Fibroblast of skin of left biceps (primary cell): ENCODE measurements around the gene ARID3B.

Experiments used
- DNase-seq, 2 experiments: peaks; one replicate each; pipeline ENCODE4 v3.0.0-alpha.2; 2013; ENCODE audit warnings: low read depth in 2 of 2

The ARID3B gene

GRCh38 chr15:74604983-74605794, 64.2 kb downstream of the ARID3B start:
- DNase-seq, result no peak

DNA sequence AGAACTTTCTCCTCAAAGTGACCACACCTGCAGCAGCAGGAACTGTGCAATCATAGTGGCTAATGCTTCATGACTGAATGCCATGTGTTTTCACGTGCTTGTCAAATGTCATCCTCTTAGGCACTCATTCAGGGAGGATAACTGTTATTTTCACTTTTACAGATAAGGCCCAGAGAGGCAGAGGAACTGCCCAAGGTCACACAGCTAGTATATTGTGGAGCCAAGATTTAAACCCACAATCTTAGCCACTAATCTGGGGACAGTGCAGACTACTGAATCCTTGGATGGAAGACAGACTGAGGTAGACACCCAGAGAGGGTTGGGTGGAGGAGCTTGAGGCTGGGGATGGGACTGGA, 64.8 kb downstream of the ARID3B start:
- no peak for DNase-seq

- DNase-seq, result no peak
These were observed 67.8 kb downstream of the ARID3B start for GRCh38 chr15:74608786-74609185.

GRCh38 chr15:74609938-74610301, 68.9 kb downstream of the ARID3B start:
- DNase-seq, result no peak

- DNase-seq, result no peak
These were observed 69.4 kb downstream of the ARID3B start for GRCh38 chr15:74610302-74610951.

GRCh38 chr15:74611341-74611740, 70.3 kb downstream of the ARID3B start:
- DNase-seq, result no peak

DNA sequence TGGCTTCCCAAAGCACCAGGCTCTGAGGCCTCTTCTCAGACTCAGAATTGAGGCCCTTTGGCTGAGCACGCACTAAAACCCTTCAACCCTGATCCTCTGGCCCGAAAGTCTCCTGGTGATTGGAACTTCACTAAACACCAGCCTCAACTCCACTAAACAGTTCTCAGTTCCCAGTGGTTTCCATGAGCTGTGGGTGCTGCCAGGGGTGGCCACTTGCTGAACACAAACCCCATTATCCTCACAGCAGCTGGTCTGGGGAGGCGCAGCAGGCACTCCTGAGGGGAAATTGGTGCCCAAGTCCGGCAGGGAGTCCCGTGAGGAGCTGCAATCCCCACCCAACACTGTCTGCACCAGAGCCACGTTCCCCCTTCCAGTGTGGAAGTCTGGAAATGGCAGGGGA, 70.8 kb downstream of the ARID3B start:
- no peak for DNase-seq

DNA sequence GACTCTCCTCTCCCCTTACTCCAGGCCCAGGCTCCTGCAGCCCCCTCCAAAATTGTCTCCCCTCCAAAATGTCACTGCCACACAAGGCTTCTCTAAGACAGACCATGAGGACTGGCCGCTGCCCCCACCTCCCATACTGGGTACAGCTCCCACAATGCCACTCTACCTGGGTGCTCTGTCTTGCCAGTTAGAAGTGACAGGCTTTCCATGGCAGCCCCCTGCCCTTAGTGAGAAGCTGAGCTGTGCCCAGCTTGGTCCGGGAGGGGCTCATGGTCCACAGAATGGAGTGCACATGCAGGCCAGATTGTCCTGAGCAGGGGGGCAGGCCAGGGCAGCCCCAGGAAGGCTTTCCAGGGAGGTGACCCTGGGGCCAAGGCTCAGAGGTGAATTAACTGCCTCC, 71.7 kb downstream of the ARID3B start:
- DNase-seq, result no peak

- DNase-seq, result no peak
These were observed 72.3 kb downstream of the ARID3B start for GRCh38 chr15:74613089-74613952.

DNA sequence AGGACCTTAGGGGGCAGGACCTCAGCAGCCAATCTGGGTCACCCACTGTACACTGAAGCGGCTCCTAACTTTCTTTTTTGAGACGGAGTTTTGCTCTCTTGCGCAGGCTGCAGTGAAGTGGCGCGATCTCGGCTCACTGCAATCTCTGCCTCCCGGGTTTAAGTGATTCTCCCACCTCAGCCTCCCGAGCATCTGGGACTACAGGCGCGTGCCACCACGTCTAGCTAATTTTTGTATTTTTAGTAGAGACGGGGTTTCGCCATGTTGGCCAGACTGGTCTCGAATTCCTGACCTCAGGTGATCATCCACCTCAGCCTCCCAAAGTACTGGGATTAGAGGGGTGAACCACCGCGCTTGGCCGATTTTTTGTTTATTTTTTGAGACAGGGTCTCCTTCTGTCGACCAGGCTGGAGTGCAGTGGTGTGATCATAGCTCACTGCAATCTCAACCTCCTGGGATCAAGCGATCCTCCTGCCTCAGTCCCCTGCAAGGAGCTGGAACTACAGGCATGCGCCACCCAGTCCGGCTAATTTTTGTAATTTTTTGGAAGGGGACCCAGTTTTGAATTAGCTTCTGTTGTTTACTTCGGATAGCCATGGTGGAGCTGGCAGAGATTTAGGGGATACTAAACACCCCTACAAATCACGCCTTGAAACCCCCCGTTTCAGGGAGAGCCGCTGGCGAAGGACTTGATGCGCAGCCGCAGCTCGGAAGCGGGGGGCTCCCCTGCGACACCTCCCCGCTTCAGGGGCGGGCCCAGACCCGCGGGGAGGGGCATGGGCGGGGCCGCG, 73.1 kb downstream of the ARID3B start:
- no peak for DNase-seq

- DNase-seq, result peak; percentile 54 to 61
These were observed 73.9 kb downstream of the ARID3B start for GRCh38 chr15:74614744-74615507.

GRCh38 chr15:74615508-74616365, 74.7 kb downstream of the ARID3B start, which contains the start of gene CLK3:
CLK3 (plus strand) TSS chr15:74615836; CDS start chr15:74619197, 3,361 bp downstream.
- DNase-seq, result peak; percentile 83 to 86

GRCh38 chr15:74616366-74616939, 75.4 kb downstream of the ARID3B start:
- DNase-seq, result peak in 1 of 2 experiments; percentile 6

GRCh38 chr15:74616996-74617395, 76.0 kb downstream of the ARID3B start:
- DNase-seq, result no peak

DNA sequence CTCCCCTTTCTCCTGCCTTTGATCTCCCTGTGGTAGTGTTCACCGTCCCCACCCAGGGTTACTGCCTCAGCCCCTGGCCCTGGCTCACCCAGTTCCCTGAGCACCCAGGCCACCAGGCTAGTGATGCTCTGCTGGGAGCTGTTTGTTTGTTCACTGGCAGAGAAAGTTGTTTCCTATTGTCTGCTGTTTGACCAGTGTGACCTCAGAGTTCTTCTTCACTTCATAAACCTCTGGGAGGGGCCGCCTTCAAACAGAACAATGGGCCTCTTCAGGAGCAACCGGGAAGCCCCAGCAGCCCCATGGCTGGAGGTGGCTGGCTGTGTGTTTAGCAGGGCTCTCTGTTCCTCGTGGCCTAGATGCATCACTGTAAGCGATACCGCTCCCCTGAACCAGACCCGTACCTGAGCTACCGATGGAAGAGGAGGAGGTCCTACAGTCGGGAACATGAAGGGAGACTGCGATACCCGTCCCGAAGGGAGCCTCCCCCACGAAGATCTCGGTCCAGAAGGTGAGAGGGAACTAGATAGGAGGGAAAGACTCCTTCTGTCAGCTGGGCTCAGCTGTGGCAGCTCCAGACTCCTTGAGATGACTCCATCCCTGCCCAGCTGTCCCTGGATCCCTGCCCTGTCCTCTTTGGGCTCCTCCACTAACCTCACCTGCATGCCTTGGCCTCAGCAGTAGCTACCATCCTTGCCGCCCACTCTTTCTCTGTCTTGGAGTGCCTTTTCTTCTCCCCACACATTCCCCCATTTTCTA, 78.0 kb downstream of the ARID3B start:
- DNase-seq, result no peak

DNA sequence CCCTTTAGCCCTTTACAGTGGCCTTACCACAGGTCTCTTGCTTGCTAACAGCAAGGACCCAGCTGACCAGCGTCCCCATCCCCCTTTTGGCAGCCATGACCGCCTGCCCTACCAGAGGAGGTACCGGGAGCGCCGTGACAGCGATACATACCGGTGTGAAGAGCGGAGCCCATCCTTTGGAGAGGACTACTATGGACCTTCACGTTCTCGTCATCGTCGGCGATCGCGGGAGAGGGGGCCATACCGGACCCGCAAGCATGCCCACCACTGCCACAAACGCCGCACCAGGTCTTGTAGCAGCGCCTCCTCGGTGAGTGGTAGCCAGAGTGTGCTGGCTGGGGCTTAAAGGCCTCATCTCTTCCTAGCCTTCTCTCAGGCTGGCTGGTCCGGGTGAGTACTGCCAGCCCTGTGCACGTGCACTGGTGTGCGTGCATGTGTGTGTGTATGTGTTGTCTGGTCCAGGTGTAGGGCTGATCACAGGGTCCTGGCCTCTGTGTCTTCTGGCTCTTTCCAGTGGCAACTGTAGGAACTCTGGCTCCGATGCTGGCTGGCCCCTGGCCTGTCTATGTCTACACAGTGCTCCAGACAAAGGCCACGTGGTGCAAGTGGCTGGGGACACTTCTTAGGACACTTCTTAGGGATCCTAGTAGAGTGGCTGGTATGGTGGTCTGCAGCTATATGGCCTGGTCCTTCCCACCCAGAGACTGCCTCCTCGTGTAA, 79.1 kb downstream of the ARID3B start:
- DNase-seq, result no peak

- no peak for DNase-seq
These were observed 79.9 kb downstream of the ARID3B start for GRCh38 chr15:74620636-74621545.
